Mucosa of gallbladder (tissue), 1 donor: ENCODE data around the gene SGMS1. TPM values are rescaled to one million over a fixed set of nuclear protein-coding genes. Genes with fewer than 3 reads are reported as not detected.
A peak's percentile ranks its signal among the peaks of the same experiment; 100 is the strongest.
"Not testable (repeated sequence)": the region's sequence is repeated elsewhere in the genome, so short reads cannot be mapped to it uniquely, and the experiment has no call there.

ENCODE experiments used
- DNase-seq: peaks from one replicate; pipeline ENCODE4 v3.0.0-alpha.2; 2020; ENCODE audit warnings: low spot score
- total RNA-seq: library from RNA; stranded (reverse); gene quantifications from one replicate; pipeline ENCODE4 v1.2.1, GENCODE V29; 2021
- donor health status: DM: no; HTN: no; CAD: no.

SGMS1 gene
- total RNA-seq, 1 donor from 2014 or later: 36.9 TPM

DNA sequence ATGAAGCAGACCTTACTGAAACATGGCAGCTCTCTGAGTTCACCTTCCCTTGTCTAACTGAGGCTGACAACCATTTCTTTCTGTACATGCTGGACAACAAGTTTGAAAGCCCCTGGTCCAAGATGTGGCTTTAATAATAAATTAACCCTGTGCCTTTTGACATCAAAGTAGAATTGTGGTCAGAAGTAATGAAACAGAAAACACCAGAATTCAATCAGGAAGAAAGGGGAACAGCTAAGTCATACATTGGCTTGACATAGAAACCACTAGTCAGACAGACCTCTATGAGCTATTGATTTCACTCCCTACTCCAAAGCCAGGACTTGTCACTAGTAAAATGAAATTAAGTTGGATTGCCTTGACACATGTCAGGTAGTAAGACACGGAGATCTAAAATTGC lies 197.3 kb downstream of the SGMS1 start:
- DNase-seq: no peak

DNA sequence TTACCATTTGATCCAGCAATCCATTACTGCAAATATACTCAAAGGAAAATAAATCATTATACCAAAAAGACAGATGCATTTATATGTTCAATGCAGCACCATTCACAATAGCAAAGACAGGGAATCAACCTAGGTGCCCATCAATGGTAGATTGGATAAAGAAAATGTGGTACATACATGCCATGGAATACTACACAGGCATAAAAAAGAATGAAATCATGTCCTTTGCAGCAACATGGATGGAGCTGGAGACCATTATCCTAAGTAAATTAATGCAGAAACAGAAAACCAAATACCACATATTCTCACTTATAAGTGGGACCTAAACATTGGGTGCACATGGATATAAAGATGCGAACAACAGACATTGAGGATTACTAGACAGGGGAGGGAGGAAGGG lies 198.5 kb downstream of the SGMS1 start:
- not testable (repeated sequence) for DNase-seq

DNA sequence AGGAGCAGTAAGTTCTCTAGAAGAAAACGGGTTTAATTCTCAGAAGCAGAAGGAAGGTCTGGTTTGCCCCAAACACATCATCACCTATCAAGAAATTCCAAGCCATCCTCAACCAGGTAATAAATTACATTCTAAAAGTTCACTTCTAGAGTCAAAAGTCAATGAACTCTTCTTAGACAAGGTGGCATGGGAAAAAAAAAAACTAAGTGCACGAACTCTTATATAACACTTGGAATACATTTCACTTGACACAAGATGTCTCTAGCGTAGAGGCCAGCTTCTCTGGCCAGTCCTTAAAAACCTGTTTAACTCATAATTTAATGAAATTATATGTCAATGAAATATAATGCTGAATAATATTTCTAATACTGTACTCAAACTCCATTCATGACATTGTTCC lies 200.3 kb downstream of the SGMS1 start:
- DNase-seq: no peak

DNA sequence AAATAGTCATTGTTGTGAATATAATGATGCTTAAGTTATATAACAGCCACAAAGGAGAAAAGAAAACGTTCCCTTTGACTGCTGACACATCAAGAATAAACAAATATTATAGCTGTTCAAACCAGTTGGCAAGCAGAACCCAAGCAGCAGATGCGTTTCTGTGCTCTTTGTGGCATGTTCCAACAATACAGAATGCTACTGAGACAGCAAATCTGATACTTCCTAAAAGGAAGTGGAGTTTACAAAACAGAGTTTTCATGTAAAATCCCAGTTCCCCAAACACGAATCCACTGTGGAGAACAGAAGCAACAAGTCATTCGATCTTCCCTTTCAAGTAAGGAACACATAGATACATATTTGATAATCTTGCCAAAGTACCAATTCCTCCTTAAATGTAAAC lies 201.5 kb downstream of the SGMS1 start:
- DNase-seq: no peak

DNA sequence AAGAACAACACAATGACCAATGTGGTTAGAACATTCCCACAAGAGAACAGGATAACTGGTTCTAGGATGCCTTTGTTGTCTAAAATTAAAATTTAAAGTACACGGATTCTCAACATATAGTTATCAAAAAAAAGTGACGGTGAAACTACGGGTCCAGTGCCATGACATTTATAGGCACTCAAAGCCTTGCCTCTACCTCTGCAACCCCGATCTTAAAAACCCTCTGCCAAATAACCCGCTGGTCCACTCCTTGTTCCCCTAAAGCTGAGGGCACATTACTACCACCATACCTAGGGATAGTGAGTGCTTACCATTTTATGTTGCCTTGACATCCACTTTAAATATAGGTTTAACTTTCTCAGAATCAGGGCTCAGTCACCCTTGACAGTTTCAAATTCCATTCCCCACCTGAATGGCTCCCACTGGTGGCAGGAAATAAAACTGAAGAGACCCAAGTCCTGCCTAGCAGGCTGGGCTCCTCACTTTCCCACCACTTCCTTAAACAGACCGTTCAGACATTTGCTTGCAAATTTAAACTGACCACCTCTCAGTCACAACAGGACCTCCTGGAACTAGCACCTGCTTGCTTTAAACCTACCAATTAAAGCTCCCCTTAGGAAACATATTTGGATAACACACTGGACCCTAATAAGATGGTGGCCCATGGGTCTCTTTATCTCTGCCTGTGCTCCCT lies 202.6 kb downstream of the SGMS1 start:
- peak; percentile 33 for DNase-seq

DNA sequence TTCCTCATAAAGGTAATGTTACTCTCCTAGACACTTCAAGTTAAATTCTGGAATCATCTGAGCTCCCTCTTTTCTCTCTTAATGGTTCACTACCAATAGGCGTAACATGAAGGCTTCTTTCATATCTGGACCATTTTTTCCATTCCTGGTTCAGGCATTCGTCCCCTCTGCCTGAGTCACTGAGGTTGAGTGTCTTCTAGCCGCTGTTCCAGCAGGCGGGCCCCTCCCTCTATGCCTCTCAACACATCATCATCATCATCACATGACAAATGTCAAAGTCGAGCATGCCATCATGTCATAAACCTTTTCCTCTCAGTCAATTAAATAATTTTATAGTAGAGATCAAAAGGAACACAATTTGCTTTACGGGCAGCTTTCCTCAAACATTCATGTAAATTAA lies 203.6 kb downstream of the SGMS1 start:
- DNase-seq: no peak

DNA sequence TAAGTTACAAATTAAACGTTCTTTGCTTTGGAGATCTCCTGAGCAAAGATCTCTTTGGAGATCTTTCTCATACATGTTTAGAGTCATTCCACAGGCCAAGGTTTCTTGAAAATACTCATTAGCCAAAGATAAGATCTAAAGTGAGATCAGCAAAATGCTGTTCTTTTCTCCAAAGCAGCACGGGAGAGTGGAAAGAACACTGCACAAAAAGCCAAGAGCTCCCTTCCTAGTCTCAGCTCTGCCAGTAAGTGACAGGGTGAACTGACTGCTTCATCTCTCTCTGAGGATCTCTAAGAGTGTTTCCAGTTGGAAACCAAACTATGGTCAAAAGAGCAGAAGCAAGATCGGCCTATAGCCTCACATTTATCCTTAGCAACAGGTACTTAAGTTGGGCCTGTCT lies 204.0 kb downstream of the SGMS1 start:
- DNase-seq: no peak

DNA sequence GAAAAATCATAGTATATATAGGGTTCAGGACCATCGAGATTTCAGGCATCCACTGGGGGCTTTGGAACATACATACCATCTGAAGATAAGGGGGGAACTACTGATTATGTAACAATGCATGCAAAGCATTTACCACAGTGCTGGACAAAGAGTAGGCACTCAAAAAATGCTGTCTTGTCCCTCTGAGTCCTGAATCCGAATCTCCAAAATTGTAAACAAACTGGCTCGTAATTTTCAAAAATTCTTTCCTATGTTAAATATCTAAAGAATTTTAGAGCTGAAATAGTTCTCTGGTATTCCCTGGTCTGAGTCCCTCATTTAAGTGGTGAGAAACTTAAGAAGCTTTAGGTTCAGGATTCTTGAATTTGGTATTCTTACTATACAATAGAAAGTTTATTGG lies 204.7 kb downstream of the SGMS1 start:
- no peak for DNase-seq

DNA sequence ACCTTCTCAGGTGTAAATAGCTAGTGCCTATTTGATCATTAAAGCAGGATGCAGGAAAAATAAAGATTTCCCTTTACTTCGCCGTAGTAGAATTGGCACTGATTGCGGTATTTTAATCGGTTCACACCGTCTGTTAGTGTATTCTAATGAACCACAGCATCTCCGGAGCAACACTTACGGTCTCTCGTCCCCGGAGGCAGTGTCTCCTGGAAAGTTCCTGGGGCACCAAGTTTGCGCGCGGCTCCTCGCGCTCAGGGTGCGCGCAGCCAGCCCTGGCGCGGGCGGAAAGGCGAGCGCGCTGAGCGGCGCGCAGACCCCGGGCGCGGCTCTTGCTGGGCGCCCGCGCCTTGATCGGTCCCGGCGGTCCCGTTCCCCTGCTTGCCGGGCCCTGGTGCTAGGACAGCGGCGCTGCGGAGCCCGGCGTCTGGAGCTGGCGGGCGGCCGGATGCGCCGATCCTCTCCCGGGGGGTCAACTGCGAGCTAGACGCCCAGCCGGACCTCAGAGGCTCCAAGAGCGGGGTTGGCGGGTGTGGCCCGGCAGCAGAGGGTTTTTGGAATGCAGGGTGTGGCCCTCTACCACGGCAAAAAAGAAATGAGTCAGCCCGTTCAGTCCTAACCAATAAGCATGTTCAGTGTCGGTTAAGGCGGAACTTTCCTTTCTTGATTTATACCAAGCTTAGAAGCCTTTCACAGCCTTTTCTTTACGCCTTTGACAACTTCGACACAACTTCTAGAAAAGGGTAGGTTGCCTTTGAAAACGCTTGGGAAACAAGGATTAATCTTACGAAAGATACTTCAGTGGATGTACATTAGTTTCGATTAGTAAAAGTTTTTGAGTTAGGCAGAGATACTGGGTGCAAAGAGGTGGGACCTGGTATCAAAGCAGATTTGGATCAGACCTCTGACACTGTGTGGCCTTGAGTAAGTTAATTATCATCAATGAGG lies 205.6 kb downstream of the SGMS1 start:
- peak; percentile 44 for DNase-seq

DNA sequence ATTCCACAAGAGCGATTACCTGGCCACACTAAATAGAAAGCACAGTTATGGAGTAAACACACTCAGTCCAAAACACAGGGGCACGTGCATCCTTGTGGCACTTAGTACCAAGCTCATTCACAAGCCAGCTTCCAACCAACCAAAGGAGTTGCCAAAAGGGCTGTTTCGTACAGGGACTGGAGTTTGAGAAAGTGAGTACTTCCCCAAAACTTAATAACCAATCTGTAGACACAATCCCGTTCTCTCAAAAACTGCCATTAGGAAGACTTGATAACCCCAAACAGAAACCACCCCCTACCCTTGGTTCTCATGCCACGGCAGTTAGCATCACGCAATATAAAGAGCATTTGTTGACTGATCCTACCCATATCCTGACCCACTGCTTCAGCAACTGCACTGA lies 206.3 kb downstream of the SGMS1 start:
- no peak for DNase-seq

DNA sequence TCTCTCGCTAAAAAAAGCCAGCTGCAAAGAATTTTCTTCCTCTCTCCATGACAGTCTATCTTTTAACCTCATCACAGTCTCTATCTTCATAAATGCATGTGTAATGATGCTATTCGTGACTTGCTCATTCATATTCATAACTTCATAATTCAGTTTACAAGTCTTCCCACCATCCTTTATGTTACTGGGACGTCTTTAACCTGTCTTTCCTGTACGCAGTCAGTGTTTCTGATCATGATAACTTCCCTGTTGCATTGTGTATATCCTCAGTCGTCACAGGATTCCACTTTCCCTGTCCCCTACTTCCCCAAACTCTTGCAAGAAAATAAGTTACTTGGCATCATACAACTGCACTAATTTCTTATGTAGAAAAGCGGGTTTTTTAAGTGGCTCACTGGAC lies 206.9 kb downstream of the SGMS1 start:
- no peak for DNase-seq

DNA sequence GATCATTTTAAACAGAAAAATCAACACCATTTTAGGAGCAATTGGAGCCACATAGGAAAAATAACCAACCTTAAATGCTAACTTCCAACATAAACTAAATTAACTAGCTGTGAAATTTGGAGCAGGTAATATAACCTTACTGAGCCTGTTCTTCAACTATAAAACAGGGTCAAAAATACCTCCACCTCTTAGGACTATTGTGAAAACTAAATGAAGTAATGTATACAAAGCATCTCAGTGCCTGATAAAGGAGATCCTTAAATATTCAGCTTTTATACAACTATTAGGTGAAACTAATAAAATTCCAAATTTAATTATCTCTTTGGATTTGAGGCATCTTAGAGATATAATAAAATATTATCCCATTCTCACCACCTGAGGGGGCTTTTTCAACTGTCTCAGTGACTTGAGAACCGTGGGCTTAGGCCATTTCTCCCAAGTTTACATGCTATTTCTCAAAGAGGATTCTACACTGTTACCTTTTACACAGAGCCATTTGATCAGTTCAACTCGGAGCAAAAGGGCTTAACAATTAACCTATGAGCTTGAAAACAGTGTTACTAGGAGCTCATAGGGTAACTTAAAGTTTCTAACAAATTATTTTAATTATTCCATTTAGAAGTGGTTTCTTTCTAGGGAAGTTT lies 207.5 kb downstream of the SGMS1 start:
- no peak for DNase-seq

DNA sequence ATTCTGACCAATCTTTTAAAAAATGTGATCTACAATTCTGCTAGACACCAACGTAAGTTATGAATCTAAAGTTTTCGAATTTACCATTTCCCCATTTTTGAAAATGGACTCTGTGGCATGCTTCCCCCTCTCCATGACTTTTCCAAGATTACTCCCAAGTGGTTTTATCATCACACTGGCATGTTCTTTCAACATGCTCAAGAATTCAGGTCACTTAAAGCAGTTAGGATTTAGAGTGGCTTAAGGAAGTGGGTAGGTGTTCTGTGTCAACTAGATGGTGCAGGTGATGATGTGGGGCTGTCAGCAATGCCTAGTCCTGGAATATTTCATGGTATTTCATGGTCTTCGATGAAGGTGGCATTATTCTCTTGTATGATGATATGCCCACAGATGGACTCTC lies 208.5 kb downstream of the SGMS1 start:
- no peak for DNase-seq

DNA sequence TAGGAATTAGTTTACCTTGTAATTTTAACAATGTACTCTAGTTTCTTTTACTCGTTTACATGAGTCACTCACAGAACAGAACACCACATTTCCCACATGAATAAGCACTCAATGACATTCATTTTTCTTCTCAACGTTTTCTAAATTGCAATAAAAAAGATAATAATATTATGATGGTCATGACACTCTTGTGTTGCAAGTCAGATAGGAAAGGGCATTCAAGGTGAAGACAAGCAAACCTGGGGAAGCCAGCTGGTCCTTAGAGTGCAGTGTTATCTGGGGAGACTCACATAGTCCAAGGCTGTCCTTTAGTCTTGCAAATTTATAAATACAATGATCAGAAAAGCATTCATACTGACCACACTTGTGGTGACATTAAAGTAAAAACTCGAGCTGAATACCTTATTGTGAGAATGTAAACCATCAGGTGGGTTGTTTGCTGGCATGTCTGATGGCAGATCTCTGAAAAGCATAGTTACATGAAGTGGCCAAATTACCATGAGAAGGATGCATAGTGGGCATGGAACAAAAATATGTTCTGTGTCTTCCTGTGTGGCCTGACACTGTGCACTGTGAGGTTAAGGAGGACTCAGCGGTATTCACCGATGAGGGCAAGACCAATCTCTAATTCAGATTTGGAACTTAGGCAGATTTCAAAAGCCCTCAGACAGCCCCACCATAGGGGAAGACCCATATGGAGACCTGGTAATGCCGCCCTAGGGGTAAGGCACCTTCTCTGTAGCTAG lies 213.5 kb downstream of the SGMS1 start:
- no peak for DNase-seq

DNA sequence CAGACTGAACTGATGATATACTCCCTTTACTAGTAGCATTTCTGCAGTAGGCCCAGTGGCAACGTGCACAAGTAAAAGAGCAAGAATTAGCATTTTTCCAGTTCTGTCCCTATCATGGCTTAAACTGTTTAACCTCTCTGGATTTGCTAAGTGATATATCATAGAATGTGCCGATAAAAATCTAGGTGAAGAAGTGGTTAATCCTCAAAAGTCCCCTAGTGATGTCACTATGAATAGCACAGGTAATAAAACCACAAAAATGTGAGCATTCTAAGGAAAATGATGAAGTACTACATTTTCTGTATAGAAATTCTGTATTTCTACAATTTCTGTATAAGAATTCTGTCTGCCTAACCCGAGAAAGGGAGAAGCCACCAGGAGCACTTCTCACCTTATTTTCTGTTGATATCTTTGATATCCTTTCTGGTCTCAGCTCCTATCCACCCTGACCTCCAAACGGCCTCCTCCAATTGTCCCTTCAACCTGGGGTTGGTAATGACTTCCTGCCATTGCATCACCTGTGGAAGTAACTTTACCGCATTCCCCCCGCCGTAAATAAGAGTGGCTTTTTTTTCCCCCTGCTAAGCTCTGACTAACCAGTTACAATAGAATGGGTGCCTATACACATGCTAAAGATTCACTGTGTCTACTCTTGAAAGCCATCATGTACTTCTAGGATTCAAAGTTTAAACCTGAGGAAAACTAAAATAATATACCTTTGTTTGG lies 216.5 kb downstream of the SGMS1 start:
- DNase-seq: no peak

DNA sequence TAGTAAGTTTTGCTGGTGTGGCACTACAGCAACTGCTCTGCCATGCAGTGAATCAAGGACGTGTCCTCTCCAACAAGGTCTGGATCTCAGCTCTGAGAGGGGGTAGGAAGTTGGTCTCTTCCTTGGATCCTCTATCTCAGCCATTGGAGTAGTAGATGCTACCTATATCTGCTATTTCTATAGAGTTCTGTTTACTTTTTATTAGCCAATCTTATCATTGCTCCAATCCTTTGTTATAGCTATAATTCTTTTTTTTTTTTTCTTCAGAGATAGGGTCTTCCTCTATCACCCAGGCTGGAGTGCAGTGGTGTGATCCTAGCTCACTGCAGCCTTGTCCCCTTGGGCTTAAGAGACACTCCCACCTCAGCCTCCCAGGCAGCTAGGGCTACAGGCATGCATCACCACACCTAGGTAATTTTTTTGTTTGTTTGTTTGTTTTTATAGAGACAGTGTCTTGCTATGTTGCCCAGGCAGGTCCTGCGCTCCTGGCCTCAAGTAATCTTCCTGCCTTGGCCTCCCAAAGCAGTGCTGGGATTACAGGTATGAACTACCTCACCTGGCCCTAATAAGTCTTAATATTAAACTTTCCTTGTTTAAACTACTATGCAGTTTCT lies 217.2 kb downstream of the SGMS1 start:
- no peak for DNase-seq

DNA sequence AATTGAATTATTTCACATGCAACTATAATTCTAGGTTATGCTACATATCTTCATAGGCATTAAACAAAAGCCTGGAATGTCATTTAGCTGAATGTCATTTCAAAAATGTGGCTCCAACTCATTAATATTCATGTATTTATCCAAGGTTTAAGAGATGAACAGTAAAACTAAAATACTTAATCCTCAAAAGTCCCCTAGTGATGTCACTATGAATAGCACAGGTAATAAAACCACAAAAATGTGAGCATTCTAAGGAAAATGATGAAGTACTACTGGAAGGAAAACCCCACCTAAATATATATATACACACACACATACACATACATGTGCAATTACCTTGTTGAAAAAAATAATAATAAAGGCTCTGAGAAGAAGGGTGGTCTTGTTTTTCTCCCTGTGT lies 218.0 kb downstream of the SGMS1 start:
- DNase-seq: no peak

DNA sequence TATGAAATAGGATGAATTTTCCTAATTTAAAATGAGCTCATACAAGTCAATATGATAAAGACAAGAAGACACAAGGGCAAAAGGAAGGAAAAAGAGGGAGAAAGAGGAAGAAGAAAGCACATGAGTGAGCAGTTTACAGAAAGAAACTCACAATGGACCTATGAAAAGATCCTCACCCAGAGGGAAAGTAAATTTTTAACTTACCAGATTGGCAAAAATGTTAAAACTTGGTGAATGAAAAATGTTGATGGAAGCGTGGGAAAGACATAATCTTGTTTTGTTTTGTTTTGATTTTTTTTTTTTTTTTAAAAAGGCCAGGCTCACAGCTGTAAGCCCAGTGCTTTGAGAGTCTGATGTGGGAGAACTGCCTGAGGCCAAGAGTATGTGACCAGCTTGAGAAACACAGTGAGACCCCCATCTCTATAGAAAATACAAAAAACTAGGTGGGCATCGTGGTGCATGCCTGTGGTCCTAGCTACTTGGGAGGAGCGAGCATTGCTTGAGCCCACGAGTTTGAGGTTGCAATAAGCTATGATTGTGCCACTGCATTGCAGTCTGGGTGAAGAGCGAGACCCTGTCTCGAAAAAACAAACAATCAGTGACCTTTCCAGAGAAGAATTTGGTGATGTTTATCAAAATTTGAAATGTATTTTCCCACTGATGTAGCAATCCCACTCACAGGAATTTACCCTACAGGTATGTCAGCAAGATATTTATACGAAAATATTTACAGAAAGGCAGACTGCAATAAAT lies 219.6 kb downstream of the SGMS1 start:
- no peak for DNase-seq

DNA sequence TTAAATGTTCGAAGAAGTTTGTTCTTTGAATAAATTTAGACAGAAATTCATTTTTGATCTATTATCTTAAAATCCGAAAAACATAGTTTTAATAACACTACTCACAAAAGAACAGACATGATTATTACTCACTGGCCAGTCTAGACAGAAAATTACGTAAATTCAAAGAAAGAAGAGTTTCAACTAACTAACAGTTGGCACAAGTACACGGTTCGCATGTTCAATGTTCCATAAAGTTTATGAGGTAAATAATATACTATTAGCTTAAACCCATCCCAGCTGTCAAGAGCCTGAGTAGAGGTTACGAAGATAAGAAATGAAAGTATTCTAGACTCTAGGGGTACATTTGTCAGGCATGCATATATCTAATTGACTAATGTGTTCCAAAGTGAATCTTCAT lies 220.7 kb downstream of the SGMS1 start:
- DNase-seq: no peak

DNA sequence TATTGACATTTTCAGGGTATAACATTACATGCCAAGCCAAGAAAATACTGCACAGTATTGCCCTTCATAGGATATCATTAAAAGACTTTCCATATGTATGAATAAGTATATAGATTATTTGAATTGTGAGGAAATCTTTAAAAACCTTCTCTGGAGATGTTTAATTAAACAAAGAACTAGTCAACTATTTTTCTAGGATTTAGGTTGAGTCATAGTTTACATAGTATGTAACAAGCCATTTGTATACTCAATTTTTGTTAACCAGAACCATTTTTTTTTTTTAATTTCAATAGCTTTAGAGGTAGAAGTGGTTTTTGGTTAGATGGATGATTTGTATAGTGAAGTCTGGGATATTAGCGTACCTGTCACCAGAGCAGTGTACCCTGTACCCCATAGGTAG lies 221.3 kb downstream of the SGMS1 start:
- no peak for DNase-seq
